Panc1 (cell line): ENCODE measurements around the gene TMA7B. TPM values are rescaled to one million over a fixed set of nuclear protein-coding genes. Genes with fewer than 3 reads are reported as not detected.

ENCODE experiments used
- ATAC-seq: fragments of 200-7000 bp; cut with Tn5 transposase; 2 replicates; pipeline ENCODE4 v1.9.1; 2020; ENCODE audit warnings: mild to moderate bottlenecking, moderate library complexity
- BruUV-seq: library from RNA; stranded (reverse); fragments of 400-500 nt; replicated peaks from 2 replicates; lab custom pipeline; 2021; lab: Mats Ljungman, UMichigan
- CTCF ChIA-PET: fragments of 300-600 bp; sonication (Branson Sonifier 250); formaldehyde crosslinking; loops from one replicate; lab custom pipeline; 2022; ENCODE audit warnings: antibody characterized with exemption; lab: Charles Lee
- POLR2A ChIA-PET: fragments of 300-600 bp; sonication (Branson Sonifier 250); formaldehyde crosslinking; loops from one replicate; lab custom pipeline; 2022; ENCODE audit warnings: antibody characterized with exemption; lab: Charles Lee
- DNase-seq: peaks from one replicate; pipeline ENCODE4 v3.0.0-alpha.2; 2010; ENCODE audit warnings: low read depth, low spot score
- H3K27ac ChIP-seq: 2 replicates; pipeline ENCODE4 v1.5.1; 2011; ENCODE audit warnings: mild to moderate bottlenecking, low read length, inconsistent platforms
- H3K27me3 ChIP-seq: fragments of 200-500 bp; sonication (Bioruptor generic); 2 replicates; pipeline ENCODE4 v1.6.0; 2014; ENCODE audit warnings: low read length, inconsistent platforms; ENCODE audit not compliant: control insufficient read depth, insufficient read depth
- H3K36me3 ChIP-seq: fragments of 200-500 bp; sonication (Bioruptor generic); 2 replicates; pipeline ENCODE4 v1.5.1; 2014; ENCODE audit warnings: inconsistent platforms, mild to moderate bottlenecking, low read length, moderate library complexity; ENCODE audit not compliant: control insufficient read depth, insufficient read depth
- H3K4me1 ChIP-seq: 2 replicates; pipeline ENCODE4 v1.5.1; 2011; ENCODE audit warnings: inconsistent platforms, mild to moderate bottlenecking, low read length, moderate library complexity; ENCODE audit not compliant: control insufficient read depth, insufficient read depth
- H3K4me3 ChIP-seq, 2 experiments: 2 replicates each; pipeline ENCODE4 v1.5.1; 2011 to 2012; ENCODE audit warnings: low read depth in 2 of 2, low read length in 2 of 2, mild to moderate bottlenecking in 2 of 2, inconsistent platforms in 1 of 2, moderate library complexity in 1 of 2
- H3K9me3 ChIP-seq: fragments of 200-500 bp; sonication (Bioruptor generic); 2 replicates; pipeline ENCODE4 v1.5.1; 2014; ENCODE audit warnings: low read depth, mild to moderate bottlenecking, inconsistent platforms, low read length, moderate library complexity; ENCODE audit not compliant: control insufficient read depth, insufficient read depth
- CTCF ChIP-seq: fragments of 450-650 bp; IDR thresholded peaks from 2 replicates; pipeline ENCODE4 v1.5.1; 2017; ENCODE audit warnings: mild to moderate bottlenecking
- POLR2AphosphoS5 ChIP-seq: IDR thresholded peaks from 2 replicates; pipeline ENCODE4 v1.6.1; 2012; ENCODE audit warnings: mild to moderate bottlenecking, low read depth, low read length, moderate library complexity
- REST ChIP-seq, 2 experiments: IDR thresholded peaks; 2 replicates each; pipeline ENCODE4 v1.6.1; 2011 to 2012; ENCODE audit warnings: low read depth in 2 of 2, control low read depth in 1 of 2, low read length in 1 of 2, mild to moderate bottlenecking in 1 of 2, moderate library complexity in 1 of 2; ENCODE audit not compliant: insufficient read depth in 1 of 2
- SIN3A ChIP-seq: IDR thresholded peaks from 2 replicates; pipeline ENCODE4 v1.6.1; 2012; ENCODE audit warnings: low read depth, mild to moderate bottlenecking, low read length, moderate library complexity, borderline replicate concordance; ENCODE audit not compliant: insufficient read depth
- TCF7L2 ChIP-seq: IDR thresholded peaks from 2 replicates; pipeline ENCODE4 v1.6.1; 2011; ENCODE audit warnings: mild to moderate bottlenecking, low read depth, low read length, inconsistent platforms
- in situ Hi-C: cut with HindIII; loops from 2 replicates; pipeline ENCODE4 v1.10.0; 2016; ENCODE audit warnings: low sequenced_read_pairs, low pct_unique_long_range_greater_than_20kb
- intact Hi-C: fragments of 100-400 bp; cut with micrococcal nuclease; formaldehyde crosslinking; loops from one replicate; pipeline ENCODE4 v1.10.0; 2022; ENCODE audit not compliant: unreplicated experiment
- total RNA-seq: library from RNA; stranded (reverse); gene quantifications from one replicate; pipeline ENCODE4 v1.2.1, GENCODE V29; 2021; ENCODE audit not compliant: unreplicated experiment

Gene TMA7B
- total RNA-seq, 1 experiment from 2014 or later: not detected

- Histone ChIP-seq H3K9me3 (no peaks in the 10 kb centered on the region), H3K4me1 (no peaks in the 10 kb centered on the region), H3K27ac (no peak overlapping the region), H3K27me3 (peaks cover 9% of the 10 kb centered on the region), H3K36me3 (no peaks in the 10 kb centered on the region), H3K4me3 (no peak overlapping the region)
- intact Hi-C loops: no loop called here
- ATAC-seq: no peak
- POLR2A ChIA-PET: interaction anchor here (0.6 kb wide), 1 partner anchor 378 kb away, joined by 11 read pairs; no protein-coding TSS in a partner anchor
- DNase-seq: peak; percentile 12
- CTCF ChIA-PET: interaction anchor here (0.7 to 0.8 kb wide), 3 partner anchors 92 to 578 kb away, joined by 3 to 4 read pairs (median 3); no protein-coding TSS in a partner anchor
- in situ Hi-C loops: no loop called here
- no TSS peak for BruUV-seq
- TF ChIP-seq CTCF (peak; percentile 70), POLR2AphosphoS5 (no peak)
Observed at GRCh38 chr22:39932918-39933649, 27.1 kb upstream of the TMA7B start.

- in situ Hi-C loops (no loop called here), intact Hi-C loops (no loop called here)
- ChIA-PET CTCF (interaction anchor here (0.7 kb wide), 1 partner anchor 579 kb away, joined by 4 read pairs; no protein-coding TSS in a partner anchor), POLR2A (no interaction called here)
- Histone ChIP-seq H3K4me1 (no peaks in the 10 kb centered on the region), H3K27ac (no peak overlapping the region), H3K9me3 (no peaks in the 10 kb centered on the region), H3K4me3 (no peak overlapping the region), H3K36me3 (no peaks in the 10 kb centered on the region), H3K27me3 (peaks cover 9% of the 10 kb centered on the region)
- TF ChIP-seq CTCF: no peak
- DNase-seq (no peak), ATAC-seq (no peak)
- BruUV-seq: no TSS peak
Observed at GRCh38 chr22:39933741-39934140, 26.5 kb upstream of the TMA7B start.

GRCh38 chr22:39935116-39935515, 25.1 kb upstream of the TMA7B start:
- ChIA-PET POLR2A (no interaction called here), CTCF (no interaction called here)
- intact Hi-C loops (no loop called here), in situ Hi-C loops (no loop called here)
- H3K4me1 ChIP-seq: no peaks in the 10 kb centered on the region
- H3K4me3 ChIP-seq: no peak overlapping the region
- H3K27me3 ChIP-seq: peaks cover 9% of the 10 kb centered on the region
- no peaks in the 10 kb centered on the region for H3K9me3 ChIP-seq
- TF ChIP-seq SIN3A: no peak
- no peak for TF ChIP-seq REST (IDR thresholded peaks at IDR 0.05; ENCODE audit: insufficient read depth in 1 of 2, low read depth in 2 of 2, low read length in 1 of 2)
- no peak for TF ChIP-seq TCF7L2
- ATAC-seq: no peak
- H3K36me3 ChIP-seq: no peaks in the 10 kb centered on the region
- no peak for DNase-seq
- H3K27ac ChIP-seq: no peak overlapping the region
- BruUV-seq: no TSS peak
